ENCODE data around the gene FHOD3.
"Not testable (repeated sequence)": the region's sequence is repeated elsewhere in the genome, so short reads cannot be mapped to it uniquely, and the experiment has no call there.

The FHOD3 gene

DNA sequence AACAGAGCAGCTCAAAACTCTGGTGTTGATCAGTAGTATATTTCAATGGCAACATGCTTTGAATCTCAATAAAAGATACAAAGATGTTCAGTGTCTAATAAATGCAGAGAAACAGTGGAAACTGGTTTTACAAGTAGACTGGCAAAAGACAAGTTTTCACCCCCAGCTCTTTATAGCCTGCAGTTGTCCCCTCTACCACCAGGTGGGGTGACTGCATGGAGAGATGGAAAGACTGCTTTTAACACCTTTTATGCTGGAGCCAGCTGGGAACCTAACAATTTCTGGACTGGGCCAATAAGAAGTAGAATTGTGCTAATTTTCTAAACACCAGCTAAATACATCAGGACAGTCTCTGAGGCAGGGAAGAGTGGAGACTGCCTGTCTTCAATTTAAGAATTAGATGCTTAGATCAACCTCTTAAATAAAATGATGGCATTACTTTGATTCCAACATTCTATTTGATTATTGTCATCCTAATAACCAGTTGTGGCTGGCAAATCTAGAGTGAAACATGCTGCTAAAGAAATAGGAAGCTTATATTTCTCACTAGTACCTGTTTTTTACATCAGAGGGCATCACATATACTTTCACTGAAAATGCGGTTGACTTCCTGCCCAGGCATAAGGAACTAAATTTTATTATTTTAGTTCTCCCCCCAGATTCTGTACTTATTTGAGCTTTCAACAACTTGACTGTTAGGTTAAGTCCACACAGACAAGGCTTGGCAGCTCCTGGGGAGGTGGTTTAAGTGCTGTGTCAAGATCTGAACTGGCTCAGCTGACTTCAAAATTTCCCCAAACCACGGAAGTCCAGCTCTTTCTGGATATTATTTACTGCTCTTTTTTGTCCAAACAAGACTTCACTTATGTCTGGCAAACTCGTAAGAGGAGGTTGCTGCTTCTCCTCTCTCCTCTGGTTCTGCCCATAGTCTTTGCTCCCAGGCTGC, 390.8 kb downstream of the FHOD3 start:
- no peak for DNase-seq

DNA sequence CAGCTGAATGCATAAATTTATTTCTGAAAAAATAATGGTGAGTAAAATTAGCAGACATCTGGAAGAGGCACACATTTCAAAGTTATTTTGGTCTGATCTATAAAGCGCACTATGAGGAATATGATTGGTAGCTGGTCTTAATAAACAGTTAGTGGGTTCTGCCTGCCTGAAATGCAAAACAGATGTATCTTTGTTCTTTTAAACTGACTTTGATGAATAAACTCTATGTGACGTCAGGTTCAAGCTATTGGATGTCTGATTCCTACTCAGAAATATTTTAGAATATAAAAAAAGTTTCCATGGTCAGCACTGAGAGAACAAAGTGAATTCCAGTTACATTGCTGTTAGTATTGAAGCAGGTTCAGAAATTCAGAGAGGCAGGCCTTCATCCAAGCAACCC, 394.9 kb downstream of the FHOD3 start:
- DNase-seq, result no peak

DNA sequence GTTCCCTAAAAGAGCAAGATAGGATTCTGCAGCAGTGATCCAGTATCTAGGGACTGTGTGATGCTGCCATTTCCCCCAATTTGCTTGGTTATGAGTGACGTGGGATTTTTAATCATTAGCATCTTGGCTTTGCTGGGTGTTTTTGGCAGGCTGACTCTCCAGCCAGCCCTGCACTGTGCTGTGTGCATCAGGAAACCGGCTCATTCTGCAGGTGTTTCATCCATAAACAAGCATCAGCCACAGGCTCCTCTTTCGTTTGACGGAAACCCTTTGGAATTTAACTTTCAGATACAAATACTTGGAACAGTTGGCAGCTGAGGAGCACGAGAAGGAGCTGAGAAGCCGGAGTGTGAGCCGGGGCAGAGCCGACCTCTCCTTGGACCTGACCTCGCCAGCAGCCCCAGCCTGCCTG, 395.4 kb downstream of the FHOD3 start:
- DNase-seq, result no peak

DNA sequence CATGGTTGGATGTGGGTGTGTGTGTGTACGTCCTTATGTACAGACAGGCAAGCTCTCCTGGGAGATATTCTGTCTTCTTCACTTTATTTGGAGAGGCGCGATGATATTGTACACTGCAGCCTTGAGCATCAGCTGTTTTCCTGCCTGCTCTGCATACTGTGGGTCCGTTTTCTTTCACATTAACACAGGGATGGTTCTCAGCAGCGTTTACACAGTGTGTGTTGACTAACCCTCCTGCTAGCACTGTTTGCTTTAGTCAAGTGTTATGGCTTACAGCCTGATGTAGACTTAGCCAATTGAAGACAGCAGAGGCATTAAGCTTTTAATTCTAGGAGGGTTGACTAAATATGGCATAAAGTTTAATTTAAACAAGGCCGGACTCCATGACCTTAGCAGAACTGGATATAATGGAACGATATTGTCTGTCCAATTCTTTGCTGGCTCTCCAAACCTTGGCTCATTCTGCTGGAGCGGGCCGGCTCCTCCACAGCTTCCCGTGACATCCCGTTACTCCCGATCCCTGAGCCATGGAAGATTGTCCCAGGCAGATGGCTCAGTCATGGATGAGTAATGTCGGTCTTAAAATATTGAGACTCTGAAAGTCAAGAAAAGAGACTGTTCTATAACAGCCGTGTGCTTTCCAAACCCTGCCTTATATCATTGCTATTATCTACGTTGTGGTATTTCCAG, 396.6 kb downstream of the FHOD3 start:
- no peak for DNase-seq

DNA sequence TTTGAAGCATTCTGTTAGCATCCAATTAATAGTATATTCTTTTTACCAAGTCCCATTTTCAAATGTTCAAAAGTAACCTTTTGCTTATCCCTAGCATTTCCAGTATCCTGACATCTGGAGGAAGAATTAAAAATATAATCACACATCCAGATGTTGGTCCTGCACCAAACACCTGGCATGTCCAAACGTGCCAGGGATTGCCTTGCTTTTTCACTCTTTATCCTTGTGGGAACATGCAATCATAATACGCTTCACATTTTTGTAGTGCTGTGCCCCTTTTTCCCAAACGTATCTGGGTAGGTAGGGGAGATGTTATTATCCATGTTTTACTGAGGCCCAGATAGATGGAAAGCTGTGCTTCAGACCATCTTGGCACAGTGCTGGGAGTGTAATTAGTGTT, 398.3 kb downstream of the FHOD3 start:
- no peak for DNase-seq

DNA sequence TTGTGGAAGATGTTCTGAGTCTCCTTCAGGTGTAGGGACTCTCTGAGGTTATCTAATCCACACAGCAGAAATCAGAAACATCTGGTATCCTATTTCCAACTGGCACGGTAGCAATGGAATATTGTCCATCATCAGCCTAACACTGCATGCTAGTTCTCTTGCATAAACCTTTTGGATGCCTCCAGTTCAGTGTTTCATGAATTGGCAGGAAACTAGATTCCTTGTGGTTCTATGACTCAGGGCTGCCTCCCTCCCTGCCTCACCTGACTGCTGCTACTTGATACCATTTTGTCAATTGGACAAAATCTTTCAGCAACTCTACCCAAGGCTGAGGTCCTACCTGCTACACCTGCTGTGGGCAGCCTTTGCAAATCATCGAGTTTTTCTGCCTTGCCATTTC, 400.4 kb downstream of the FHOD3 start:
- no peak for DNase-seq

DNA sequence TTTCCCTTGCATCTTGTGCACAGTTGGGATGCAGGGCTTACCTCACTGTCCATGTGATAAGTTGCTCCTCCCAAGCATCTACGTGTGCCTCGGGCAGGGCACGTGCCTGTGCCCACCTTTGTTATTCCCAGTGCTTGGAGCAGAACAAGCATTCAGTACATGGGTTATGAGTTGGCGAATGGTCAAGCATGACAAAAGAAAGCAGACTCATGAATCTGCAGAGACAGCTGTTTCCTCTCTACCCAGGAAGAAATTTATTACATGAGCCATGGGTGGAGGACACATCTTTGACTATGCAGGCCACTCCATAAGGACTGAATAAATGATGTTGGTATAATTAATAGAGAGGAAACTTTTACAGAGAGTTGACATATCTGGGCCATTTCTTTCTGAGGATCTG, 403.4 kb downstream of the FHOD3 start:
- DNase-seq, result no peak

DNA sequence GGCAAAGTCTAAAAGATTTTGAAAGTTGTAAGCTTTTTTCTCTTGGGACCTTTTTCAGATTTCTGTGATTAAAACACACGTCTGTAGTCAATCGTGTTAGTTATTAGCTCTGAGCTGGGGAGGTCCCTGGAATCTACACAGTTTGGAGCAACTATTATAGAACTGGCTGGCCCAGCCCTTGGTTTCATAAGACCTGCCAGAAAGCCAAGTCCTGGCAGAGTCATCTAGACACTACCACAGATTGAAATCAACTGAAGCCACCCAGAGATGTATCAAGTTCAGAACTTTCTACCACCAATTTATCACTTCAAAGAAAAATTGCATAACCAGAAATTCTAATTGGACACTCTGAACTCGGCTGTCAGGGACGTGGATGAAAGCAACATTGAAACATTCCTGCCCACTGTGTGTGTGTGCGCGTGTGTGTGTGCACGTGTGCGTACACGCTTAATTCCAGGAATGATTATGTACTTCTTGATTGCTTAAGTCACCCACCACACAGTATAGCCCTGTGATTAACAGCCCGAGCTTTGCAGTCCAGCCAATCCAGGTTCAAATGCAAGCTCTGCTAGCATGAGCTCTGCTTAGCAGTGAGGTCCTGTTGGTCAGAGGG, 405.0 kb downstream of the FHOD3 start:
- DNase-seq, result no peak

DNA sequence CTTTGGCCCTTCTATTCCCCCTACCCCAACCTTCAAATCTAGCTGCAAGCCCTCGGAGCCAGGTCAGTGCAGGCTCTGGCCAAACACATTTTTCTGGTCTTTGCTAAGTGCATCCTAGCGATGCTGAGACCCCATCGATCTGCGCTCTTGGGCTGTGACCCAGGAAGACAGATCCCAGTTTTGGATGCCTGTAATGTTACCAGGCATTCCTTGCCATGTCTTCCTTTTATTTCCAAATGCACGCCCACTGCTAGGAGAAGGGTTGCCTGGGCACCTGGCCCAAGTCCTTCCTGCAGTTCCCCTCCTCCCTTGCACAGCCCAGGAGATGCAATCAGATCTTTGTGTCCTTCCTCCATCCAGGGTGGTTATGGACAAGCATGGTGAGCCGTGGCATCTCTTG, 406.6 kb downstream of the FHOD3 start:
- DNase-seq, result no peak

DNA sequence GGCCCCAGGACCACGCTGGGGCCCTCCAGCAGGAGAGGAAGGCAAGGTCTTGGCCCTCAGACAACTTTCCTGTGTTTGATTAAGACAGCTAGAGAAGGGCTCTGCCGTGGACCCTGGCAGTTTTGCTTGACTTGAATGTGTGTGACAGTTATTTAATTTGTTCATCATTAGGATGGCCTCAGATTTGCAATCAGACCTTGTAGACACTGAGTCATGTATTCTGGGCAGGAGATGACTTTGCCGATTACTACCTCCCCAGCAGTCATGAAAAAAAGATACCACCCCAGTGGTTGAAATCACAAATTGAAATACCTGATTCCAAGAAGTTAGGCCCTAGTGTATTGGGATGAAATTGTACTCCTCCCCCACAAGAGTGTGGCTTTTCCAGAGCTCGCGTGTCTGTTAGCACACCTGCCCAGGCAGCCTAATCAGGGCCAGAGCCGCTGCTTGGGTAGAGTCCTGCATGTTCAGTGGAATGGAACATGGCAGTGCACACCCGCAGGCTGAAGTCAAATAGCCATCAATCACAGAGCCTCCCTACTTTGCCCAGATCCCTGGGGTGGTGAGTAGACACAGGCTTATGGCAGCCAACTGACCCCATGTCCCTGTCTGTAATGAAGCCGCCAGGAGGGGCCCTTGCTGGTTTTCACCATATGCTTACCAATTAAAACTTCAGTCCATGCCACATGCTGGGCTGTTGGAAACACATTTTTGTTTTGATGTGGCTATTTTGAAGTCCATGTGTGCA, 408.8 kb downstream of the FHOD3 start:
- no peak for DNase-seq

DNA sequence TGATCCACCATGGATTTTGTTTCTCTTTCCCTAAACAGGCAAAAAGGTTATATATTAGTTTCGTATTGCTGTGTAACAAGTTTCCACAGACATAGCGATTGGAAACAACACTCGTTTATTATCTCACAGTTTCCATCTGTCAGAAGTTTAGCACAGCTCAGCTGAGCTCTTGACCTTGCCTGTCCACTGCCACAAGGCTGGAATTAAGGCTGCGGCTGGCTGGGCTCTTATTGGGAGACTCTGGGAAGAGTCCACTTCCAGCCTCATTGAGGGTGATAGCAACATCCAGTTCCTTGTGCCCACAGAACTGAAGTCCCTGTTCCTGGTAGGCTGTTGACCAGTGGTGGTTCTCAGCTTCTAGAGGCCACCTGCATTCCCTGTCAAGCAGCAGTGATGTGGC, 410.9 kb downstream of the FHOD3 start:
- DNase-seq, result no peak

DNA sequence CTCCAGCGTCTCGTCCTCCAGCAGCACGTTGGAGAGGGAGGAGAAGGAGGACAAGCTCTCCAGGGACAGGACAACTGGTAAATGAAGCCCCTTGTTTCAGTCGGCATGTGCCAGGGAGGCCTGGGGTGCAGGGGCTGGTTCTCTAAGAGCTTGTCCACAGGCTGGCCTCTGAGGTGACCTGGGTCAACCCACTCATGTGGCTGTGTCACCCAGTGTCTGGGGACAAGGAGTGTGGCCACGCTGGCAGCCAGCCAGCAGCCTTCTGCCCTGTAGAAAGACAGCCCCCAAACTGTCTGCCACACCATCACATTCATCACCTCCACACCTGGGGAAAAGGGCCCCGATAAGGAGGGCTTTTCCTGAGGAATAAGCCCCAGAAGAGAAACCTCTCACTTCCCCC, 411.8 kb downstream of the FHOD3 start:
- no peak for DNase-seq

DNA sequence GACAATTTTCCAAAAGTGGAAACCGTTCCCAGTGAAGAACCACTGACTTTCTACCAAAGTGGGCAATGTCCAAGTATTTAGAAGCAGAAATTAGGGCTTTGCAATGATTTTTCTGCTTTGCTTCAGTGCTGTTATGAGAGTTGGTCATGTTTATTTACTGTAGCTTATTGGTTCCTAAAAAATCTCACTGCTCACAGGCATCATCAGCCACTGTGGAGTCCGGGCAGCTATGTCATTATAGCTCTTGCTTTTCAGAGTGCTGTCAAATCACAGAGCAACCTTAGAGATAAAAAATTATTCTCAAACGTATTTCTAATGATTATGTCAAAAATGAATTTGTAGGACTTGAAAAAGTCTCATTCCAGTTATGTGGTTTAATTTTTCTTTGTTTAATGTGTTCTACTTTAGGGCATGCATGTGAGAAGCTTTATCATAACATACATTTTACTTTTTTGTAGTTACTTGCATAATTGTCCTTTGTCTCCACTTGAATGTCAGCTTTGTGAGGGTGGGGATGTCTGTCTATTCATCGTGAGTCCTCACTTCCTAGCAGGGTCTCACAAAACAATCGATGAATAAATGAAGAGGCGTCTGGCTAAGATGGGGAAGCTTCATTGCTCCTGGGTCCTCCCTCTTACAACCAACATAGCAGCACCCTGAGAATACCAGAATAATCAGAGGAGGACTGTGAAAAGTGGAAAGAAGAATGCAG, 413.7 kb downstream of the FHOD3 start:
- DNase-seq, result no peak

DNA sequence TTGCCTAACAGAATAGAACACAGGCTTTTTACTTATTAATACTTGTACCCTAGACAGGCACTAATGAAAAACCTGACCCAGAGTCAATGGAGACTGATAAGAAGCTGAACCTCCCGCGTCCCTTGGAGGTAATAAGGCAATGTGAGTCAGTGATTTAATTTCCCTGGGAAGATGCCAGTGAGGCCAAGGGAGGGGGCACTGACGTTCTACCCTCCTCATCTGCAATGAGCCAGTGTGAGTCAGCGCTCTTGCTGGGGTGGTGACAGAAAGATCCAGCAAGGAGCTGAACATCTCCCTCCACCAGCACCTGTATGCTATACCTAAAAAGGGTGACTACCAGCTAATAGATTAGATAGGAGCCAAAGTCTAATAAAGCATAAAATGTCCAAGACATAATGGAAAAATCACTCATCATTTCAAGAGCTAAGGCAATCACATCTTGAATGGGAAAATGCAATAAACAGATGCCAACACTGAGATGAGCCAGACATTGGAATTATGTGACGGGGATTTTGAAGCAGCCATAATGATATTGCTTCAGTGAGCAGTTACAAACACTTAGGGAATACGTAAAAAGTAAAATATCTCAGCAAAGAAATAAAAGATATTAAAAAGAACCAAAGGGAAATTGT, 414.4 kb downstream of the FHOD3 start:
- DNase-seq, result no peak

DNA sequence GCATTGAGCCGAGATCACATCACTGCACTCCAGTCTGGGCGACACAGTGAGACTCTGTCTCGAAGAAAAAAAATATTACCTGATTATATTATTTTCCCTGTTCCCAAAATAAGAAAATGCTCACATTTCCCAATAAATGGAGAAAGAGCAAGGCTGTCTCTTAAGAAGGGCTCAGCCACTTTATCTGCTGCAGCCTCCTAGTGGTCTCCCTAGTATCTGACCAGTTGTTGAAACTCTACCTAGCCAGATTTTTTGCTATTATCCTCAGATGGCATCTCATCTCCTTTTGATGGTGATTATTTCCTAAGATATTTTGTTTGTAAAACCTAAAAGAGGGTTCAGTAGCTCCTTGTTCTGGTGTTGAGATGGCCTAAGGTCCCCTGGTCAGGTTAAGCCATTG, 417.0 kb downstream of the FHOD3 start:
- DNase-seq, result no peak

DNA sequence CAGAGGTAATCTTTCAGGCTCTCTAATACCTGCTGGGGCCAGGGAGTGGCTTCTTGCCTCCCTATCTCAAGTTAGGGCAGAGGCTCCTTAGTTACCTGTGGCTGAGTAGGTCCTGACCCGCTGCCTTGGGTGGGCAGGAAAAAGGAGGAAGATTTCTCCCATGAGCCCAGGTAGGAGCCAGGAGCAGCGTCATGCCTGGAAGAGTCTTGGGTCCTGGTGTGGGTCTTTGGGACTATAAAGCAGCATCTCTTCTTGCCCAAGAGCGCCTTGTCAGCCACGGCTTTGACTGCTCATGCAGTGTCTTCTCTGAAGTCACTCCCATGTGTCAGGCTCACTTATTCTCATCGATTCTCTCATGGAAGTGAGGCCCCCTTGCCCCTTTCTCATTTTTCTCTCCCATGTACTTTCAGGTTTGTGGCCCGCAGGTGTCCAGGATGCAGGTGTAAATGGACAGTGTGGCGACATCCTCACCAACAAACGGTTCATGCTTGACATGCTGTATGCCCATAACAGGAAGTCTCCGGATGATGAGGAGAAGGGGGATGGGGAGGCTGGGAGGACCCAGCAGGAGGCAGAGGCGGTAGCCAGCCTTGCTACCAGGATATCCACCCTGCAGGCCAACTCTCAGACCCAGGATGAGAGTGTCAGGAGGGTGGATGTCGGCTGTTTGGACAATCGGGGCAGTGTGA, 420.1 kb downstream of the FHOD3 start:
- no peak for DNase-seq

DNA sequence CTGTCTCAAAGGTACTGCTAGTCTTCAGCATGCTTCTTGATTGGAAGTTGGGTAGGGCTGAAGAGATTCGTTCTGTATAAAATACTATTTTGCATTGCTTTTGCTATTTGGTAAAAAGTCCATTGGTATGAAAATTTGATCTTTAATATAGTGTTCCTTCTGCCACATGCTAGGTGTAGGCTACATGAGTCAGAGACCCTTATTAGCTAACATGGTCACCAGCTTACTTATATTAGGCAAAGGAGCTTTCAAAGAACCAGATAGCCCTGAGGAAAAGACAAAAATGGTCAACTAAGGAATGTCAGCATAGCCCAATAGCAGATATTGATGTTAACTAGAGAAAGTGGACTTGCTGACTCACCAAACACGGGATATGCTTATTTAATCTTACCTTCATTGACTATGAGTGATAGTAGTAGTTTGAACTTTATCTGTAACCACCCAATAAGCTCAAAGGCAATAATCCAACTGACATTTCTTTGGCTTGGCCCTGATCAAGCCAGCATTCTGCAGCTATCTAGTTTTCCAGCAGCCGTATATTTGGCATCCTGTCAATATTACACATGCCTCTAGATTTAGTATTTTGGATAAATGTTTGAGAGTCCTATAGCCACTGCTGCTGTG, 421.3 kb downstream of the FHOD3 start:
- DNase-seq, result no peak

DNA sequence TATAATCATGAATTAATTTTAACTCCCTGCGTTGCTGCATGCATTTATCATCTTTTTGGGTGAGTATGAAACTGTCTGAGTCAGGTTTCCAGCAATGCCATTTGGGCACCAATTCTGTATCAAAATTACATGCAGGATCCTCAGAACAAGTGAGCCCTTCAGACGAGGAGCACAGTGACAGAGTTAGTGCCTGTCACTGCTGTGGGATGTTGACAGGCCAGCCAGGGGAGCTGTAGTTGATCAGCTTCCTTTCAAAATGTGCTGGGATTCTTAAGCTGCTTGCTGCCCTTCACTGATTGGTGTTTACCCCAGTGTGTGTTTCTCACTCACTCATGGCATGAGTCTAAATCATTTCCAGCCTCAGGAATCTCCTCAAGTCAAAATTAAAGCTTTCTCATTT, 422.1 kb downstream of the FHOD3 start:
- no peak for DNase-seq

DNA sequence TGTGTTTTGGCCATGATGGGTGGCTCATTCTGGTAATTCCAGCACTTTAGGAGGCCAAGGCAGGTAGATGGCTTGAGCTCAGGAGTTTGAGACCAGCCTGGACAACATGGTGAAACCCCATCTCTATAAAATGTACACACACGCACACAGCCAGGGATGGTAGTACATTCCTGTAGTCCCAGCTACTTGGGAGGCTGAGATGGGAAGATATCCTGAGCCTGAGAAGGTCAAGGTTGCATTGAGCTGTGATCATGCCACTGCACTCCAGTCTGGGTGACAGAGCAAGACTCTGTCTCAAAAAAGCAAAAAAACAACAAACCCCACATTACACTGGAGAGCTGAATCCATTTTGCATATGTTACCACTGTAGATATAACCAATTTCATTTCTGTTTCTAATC, 423.8 kb downstream of the FHOD3 start:
- DNase-seq, result not testable (repeated sequence)

DNA sequence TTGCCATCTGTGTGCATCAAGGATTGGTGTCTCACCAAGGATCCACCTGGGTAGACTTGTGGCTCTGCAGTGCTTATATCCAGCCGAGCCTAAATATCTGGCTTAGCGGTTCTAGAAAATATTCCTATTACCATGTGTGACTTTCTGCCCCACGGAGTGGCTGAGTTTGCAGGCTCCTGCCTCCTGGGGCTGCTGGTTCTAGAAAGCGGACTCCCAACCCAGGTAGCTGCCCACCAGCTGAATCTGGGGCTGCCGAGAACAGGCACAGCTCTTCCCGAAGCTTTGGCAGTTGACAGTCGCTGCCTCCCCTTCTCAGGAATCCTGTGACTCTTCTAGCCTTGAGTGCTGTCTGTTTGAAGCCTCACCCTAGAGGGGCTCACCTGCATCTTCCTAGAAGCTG, 426.7 kb downstream of the FHOD3 start:
- no peak for DNase-seq

DNA sequence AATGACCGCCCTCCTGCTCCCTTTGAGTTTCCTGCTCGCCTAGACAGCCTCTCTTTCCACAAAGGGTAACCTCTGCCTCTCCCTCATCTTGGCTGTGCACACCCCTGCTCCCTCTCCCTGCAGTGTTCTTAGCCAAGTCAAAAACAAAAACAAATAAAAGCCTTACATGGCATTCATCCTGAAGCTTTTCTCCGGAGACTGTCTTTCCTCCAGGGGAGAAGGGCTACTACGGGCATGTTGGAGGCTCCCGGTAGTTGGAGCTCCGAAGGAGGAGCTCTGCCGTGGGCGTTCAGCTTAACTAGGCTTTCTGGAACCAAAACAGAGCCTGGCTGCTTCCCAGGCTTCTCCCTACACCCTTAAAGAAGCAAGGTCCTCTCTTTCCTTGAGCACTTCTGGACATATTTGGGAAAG, 427.1 kb downstream of the FHOD3 start:
- DNase-seq, result no peak
